Bronchial epithelial cell (primary cell): ENCODE data around the gene GLUL. TPM values are rescaled to one million over a fixed set of nuclear protein-coding genes. Genes with fewer than 3 reads are reported as not detected.

Experiments used
- DNase-seq: peaks from one replicate; pipeline ENCODE4 v3.0.0-alpha.2; 2010; ENCODE audit warnings: low read depth
- FAIRE-seq: peaks from 2 replicates; lab custom pipeline; 2011; peaks lifted over from hg19 to GRCh38; lab: Jason Lieb, UNC
- H3K27me3 ChIP-seq: 2 replicates; pipeline ENCODE4 v1.5.1; 2011; ENCODE audit warnings: low read length; ENCODE audit not compliant: control insufficient read depth, insufficient read depth
- H3K36me3 ChIP-seq: 2 replicates; pipeline ENCODE4 v1.5.1; 2011; ENCODE audit warnings: low read length; ENCODE audit not compliant: control insufficient read depth, insufficient read depth
- H3K4me3 ChIP-seq: 2 replicates; pipeline ENCODE4 v1.5.1; 2011; ENCODE audit warnings: mild to moderate bottlenecking, low read depth, low read length, control low read depth
- CTCF ChIP-seq: IDR thresholded peaks from 2 replicates; pipeline ENCODE4 v1.5.1; 2011; ENCODE audit warnings: mild to moderate bottlenecking, moderate library complexity, low read length, control low read depth, inconsistent platforms; ENCODE audit not compliant: insufficient read depth, severe bottlenecking
- total RNA-seq: library from RNA; depleted of rRNA; stranded (reverse); fragments of >200 nt; gene quantifications from 2 replicates; pipeline ENCODE4 v1.2.1, GENCODE V29; 2014

The GLUL gene
- total RNA-seq, 1 donor from 2014 or later = 344 TPM

GRCh38 chr1:182410620-182411273, 19.2 kb upstream of the GLUL start:
- no peaks in the 10 kb centered on the region for H3K27me3 ChIP-seq
- TF ChIP-seq CTCF = no peak
- FAIRE-seq (no peak), DNase-seq (no peak)
- no peaks in the 10 kb centered on the region for H3K36me3 ChIP-seq
- H3K4me3 ChIP-seq = no peak overlapping the region

GRCh38 chr1:182410138-182410537, 18.5 kb upstream of the GLUL start:
- no peak for DNase-seq
- H3K4me3 ChIP-seq = no peak overlapping the region
- TF ChIP-seq CTCF = no peak

GRCh38 chr1:182408435-182409075, 17.0 kb upstream of the GLUL start:
- Histone ChIP-seq H3K36me3 (no peaks in the 10 kb centered on the region), H3K4me3 (no peak overlapping the region), H3K27me3 (no peaks in the 10 kb centered on the region)
- FAIRE-seq (no peak), DNase-seq (no peak)
- TF ChIP-seq CTCF = no peak

More at GRCh38 chr1:182410138-182410537, 18.5 kb upstream of the GLUL start:
- no peaks in the 10 kb centered on the region for H3K27me3 ChIP-seq
- H3K36me3 ChIP-seq = no peaks in the 10 kb centered on the region
- no peak for FAIRE-seq

- Histone ChIP-seq H3K27me3 (no peaks in the 10 kb centered on the region), H3K4me3 (no peak overlapping the region), H3K36me3 (no peaks in the 10 kb centered on the region)
- DNase-seq (no peak), FAIRE-seq (no peak)
- TF ChIP-seq CTCF = no peak
Observed at GRCh38 chr1:182407724-182408123, 16.1 kb upstream of the GLUL start.

- peak; percentile 84 for DNase-seq
- FAIRE-seq = no peak
- H3K36me3 ChIP-seq = no peaks in the 10 kb centered on the region
- TF ChIP-seq CTCF = no peak
- no peaks in the 10 kb centered on the region for H3K27me3 ChIP-seq
- no peak overlapping the region for H3K4me3 ChIP-seq
Observed at GRCh38 chr1:182406012-182406411, 14.4 kb upstream of the GLUL start.
